Measurements from ENCODE around the gene POU6F2.
A peak's percentile ranks its signal among the peaks of the same experiment; 100 is the strongest.

Gene POU6F2

DNA sequence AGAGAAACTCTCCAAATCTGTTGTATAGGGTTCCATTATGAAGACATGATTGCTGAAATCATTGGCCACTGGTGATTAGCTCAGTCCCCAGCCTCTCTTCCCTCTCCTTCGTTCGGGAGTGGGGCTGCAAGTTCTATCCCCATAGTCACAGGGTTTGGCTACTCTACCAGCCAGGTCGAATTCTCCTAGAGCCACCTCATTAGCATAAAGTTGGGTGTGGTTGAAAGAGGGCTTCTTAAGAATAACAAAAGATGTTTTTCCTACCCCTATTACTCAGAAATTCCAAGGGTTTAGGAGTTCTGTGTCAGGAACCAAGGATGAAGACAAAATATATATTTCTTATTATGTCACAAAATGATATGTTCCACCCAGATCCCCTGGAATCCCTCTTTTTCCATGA, 422.3 kb downstream of the POU6F2 start:
- DNase-seq (ENCODE audit: low read depth in 2 of 2) = no peak

DNA sequence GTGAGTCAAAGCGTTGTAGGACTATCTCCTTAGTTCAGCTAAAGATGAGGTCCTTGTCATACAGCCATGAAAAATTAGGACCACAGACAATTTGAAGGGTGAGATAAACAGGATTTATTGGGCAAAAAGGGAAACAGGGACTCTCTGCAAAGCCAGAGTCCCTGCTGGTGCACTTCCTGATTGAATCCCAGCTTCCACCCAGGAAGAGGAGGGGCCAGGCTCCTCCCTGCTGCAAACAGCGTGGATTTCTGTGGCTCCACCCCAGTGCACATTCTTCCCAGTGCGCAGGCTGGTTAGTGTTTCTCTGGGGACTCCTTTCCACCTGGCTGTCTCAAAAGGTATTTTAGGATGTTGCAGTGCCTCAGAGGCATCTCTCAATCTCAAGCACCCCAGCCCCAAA, 423.1 kb downstream of the POU6F2 start:
- no peak for DNase-seq (ENCODE audit: low read depth in 2 of 2)

DNA sequence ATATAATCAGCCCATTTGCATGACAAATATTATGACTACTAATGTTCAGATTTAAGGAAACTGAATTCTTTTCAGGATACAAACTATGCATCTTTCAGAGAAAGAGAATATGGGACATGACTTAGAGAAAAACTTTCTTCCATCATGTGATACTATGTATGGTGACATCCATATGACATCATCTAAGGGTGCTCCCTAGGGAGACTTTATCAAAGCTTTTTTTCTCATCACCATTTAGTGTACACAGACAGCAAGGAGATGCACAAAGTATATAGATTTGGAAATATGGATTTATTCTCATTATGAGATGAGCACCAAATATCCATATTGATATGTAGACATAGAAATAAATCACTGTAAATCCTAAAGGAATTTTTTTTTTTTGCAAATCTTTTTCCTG, 424.3 kb downstream of the POU6F2 start:
- DNase-seq (ENCODE audit: low read depth in 2 of 2) = no peak

DNA sequence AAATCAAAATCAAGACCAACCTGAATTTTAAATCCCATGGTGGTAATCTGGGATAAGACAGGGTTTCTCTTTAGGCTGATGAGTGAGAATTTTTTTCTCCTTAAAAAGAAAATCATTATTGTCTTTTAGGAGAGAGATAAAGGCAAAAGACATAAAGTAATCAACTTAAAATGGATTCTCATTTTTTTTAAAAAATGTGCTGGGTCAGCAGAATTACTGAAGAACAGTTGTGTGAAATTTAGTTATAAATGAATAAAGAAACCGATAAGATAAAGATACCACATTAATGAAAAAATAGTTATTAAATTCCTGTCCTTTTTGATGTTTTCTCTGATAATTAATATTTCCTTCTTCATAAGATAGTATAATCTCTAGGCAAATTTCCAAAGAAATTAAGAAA, 427.2 kb downstream of the POU6F2 start:
- DNase-seq (ENCODE audit: low read depth in 2 of 2) = no peak

DNA sequence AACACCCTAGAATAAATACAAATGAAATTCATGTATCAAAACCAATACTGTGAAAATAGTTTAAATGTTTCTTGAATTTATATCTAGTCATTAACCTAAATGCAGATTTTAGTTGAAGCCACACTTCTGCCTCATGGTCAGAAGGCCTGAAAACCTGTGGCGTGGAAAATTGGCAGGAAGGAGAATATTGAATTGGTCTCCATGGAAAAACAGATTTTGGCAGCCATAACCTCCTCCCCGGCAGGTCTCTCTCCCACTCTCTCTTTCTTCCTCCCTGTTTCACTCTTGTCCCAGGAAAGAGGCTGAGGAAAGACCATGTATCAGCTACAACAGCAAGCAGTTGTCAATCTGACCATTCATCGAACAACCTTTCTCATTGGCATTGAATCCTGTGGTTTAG, 427.9 kb downstream of the POU6F2 start:
- DNase-seq (ENCODE audit: low read depth in 2 of 2) = no peak

DNA sequence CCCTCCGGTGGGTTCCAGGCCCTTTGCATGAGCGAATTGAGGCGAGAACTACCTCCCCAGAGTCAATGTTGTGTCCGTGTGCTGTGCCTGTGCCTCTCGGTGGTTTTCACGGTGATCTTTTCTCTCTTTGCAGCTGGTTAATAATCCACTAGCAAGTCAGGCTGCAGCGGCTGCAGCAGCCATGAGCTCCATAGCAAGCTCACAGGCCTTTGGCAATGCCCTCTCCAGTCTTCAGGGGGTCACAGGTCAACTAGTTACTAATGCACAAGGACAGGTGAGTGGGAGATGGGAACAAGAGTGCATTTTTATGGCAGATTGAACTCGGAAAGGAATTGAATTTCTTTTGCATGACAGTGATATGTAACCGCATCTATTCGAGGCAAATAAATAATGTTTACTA, 428.8 kb downstream of the POU6F2 start:
- DNase-seq (ENCODE audit: low read depth in 2 of 2) = no peak

DNA sequence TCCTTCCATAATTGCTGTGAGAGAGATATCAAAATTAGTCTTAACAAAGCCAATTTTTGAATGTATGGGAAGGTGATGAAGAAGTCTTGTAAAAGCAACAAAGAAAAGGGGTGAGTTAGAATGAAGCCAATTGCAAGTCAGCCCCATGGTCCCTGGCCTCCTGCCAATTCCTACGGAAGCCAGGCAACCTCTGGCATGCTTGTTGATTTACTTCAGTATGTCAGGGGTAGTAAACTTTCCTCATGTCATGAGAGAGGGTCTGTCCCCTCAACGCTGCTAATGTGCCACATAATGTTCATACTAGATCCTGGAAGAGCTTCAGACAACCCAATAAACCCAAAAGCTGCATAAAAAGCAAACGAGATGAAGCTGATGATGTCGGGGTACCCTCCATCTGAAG, 429.4 kb downstream of the POU6F2 start:
- no peak for DNase-seq (ENCODE audit: low read depth in 2 of 2)

DNA sequence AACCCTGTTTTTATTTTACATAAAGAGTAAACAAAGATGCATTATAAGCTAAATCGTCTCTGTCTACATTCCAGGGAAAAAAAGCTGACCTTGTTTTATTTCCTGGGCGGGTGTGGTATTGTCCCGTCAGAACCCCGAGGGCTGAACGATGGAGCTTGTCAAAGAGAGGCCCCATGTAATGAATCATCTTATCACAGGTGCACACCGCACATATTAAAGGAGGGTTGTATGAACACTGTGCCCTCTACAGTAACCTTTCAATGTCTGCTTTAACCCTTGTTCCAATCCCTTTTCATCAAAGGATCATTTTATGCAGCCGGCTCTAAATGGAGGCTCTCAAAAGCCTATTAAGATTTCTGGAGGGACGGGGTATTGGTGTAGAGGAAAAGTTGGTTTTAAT, 430.0 kb downstream of the POU6F2 start:
- no peak for DNase-seq (ENCODE audit: low read depth in 2 of 2)

DNA sequence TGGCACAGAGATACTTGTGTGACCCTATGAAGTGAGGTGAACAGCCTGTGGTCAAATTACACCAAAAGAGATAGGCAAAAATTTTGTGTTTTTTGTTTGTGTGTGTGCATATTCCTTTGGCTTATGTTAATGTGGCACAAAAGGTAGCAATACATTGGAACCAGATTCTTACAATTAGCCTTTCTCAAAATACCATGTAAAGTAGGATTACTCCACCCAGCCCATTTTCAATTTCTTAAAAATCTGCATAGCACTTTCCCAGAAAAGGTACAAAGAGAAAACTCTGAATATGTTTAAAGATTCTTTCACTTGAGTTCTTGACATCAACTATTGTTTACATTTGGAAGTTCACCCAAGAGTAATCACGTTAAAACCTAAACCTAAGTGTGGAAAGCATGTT, 431.2 kb downstream of the POU6F2 start:
- no peak for DNase-seq (ENCODE audit: low read depth in 2 of 2)

DNA sequence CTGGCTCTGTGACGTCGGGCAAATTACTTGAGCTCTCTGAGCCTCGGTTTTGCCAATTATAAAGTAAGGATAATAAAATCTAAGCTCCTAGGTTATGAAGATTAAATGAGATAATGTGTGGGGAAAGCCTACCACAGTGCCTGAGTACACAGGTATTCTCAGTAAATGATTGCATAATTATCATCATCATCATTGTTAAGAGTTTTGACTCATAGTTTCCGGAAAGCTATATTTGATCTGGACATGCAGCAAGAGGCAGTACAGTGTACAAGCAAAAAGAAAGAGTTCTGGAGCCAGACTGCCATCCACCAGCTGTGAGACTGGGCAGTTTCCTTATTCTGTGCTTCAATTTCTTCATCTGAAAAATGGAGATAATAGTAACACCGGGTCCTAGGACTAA, 432.9 kb downstream of the POU6F2 start:
- no peak for DNase-seq (ENCODE audit: low read depth in 2 of 2)

DNA sequence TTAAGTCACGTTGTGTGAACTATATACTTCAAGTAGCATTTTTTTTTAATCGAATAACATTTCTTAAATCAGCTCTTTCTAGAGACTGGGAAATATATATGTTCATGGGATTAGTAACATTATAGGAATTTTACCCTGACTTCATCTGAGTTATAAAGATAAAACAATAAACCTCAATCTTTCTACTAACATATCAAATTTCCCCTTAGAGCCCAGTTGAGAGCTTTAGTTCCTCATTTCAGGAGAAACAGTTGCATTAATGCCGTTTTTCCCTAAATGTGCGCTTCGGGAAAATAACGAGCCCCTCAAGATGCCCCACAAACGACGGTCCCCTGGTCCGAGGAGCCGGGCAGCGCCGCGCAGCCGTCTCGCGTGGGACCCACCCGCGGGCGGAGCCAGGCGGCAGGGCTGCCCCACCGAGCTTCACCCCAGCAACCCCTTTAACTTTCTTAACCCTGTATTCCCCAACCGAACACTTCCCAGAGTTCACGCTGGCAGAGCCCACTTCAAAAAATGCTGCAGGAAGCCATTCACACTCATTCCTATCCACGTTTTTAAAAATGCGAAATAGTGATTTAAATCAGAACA, 436.0 kb downstream of the POU6F2 start:
- no peak for DNase-seq (ENCODE audit: low read depth in 2 of 2)

DNA sequence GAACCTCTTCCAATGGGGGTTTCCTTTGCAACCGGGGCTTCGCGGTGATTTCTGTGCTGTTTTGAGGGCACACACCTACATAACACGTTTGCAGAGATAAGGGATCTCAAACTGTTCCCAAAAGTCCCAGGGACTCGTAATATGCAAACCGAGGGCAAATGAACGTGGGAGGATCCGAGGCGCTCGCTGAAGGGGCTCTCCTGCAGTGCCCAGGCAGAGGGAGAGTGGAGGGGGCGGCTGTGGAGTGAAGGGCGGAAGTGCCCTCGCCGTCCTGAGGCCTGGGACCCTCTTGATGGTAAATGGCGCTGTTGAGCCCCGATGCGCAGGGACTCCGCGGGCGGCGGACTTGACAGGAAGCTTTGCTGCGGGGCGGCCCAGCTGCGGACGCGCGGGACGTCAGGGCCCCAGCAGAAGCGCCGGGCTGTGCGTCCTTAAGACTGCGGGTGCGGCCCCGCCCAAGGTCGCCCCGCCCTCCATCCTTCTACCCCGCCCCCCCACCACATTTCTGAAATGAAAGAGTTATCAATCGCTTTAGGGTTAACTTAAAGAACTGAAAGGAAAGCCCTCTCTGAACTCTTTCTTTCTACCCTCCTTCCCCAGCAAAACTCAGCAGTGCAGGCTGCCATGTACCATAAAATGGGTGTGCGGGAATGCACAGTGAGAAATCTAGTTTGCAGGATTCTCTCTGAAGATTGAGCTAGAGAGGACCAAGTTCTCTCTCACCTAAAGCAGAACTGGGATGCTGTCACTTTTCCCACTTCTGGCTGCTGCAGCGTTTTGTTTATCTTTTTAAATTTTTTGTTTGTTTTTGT, 436.7 kb downstream of the POU6F2 start:
- DNase-seq (ENCODE audit: low read depth in 2 of 2) = peak; percentile 1 to 21

DNA sequence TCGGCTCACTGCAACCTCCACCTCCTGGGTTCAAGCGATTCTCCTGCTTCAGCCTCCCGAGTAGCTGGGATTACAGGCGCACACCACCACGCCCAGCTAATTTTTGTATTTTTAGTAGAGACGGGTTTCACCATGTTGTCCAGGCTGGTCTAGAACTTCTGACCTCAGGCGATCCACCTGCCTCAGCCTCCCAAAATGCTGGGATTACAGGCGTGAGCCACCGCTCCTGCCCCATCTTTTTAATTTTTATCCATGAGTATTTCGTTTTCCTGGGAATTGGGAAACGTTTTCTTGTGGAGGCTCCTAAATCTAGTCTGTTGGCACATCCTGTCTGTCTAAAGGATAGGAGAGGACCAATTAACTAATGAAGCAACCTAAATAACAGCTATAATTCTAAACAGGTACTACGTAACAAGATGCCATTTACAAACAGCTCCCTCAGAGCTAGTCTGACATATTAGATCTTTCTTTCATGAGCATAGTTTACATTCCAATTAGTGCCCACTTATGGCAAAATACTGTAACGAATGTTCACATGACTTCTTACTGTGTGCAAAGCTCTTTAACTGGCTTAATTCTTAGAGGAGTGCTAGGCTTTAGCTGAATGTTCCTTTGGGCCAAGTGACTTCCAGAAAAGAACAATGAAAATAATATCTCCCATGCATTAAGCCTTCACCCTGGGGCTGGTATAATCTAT, 437.5 kb downstream of the POU6F2 start:
- DNase-seq (ENCODE audit: low read depth in 2 of 2) = no peak

DNA sequence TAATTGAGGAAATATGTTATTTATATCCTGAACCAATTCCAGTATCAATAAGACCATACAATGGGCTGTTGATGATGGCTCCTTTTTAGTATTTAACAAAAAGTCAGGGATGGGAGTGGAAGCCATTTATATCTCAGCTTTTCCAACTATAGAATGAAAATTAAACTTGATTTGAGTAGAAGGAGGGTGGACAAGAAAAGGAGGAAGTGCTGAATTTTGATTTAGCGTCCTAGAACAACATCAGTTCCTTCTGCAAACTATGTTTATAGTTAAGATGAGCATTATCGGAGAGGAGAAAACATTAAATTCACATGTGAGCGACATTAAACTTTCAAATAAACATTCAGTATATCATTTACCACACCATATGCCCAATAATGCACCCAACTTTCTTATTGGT, 439.2 kb downstream of the POU6F2 start:
- DNase-seq (ENCODE audit: low read depth in 2 of 2) = no peak

DNA sequence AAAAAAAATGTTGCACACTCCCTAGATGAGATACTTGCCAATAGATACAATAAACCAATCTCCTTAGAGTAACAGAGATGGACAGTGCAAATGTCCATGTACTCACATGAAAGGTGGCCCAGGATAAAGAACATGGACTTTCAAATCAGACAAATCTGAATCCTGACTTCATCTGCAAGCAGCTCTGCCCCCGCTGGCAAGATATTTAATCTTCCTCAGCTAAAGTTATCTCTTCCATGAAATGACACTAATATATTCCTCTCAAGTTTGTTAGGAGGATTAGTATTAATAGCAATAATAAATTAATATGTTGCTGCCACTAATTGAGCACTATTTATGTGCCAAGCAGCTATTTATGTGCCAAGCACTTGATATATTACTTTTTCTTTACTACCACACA, 439.9 kb downstream of the POU6F2 start:
- no peak for DNase-seq (ENCODE audit: low read depth in 2 of 2)

DNA sequence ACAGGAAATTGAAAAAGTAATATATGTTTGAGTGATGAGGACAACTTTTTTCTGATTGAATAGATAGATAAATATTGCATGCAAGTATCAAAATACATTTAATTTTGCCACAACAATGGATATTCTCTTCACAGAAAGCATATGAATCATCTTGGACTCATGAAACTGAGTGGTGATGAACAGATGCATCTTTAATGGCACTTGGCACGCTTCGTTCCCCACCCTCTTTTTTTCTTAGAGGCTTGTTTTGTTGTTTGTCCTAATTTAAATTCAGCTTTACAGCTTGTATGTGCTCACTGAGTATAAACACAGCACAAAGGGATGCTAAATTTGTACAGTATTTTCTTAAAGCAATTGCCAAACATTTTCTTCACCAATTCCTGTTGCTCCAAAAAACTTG, 443.5 kb downstream of the POU6F2 start:
- no peak for DNase-seq (ENCODE audit: low read depth in 2 of 2)

DNA sequence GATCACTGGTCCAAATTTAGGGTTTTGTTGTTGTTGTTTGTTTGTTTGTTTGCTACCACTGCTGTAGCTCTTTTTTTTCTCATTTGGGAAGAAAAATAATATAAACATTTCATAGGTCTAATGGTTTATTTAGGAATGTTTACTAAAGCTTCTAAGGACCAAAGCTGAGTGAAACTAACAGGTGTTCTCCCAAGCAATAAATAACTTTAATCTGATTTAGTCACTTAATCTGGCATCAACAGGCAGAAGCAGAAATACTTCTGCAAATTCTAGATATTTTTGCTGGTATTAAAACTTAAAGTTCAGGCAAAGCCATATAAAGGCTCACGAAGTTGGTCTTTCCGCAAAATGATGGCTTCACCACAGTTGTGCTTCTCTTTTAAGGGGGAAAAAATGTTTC, 444.0 kb downstream of the POU6F2 start:
- no peak for DNase-seq (ENCODE audit: low read depth in 2 of 2)

DNA sequence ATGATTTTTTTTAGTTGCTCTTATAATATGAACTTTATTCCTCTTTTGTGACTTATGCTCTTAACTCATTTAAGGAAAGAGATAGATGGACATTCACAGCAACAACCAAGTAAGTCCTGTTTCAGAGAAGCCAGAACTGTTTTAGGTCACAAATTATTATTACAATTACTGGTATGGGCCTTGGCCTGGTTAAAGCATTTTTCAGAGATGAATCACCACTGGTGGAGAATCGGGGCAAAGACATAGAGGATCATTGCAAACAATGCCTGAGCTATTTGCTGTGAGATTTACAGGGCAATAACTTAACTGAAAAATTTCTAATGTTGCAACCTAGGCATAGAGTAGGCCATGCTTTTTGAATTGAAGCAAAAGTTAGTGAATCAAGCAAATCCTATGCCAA, 450.5 kb downstream of the POU6F2 start:
- DNase-seq (ENCODE audit: low read depth in 2 of 2) = no peak

DNA sequence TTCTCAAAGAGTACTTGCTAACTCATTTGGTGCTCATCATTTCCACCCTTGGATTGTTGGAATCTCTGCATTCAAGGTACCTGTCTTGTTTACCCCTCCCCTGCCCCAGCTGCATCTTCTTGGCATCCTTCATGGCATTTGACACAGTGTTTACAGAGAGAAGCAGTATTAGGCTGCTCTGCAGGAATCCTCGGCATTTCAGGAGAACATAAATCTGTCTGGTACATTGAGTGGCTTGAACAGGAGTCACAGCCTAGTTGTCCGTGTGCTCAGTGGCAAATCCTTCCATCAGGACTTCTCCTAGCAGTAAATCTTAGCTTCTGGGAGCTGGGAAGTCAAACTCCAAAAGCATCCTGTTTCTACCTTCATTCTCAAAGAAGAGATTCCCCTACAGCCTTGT, 451.7 kb downstream of the POU6F2 start:
- no peak for DNase-seq (ENCODE audit: low read depth in 2 of 2)

DNA sequence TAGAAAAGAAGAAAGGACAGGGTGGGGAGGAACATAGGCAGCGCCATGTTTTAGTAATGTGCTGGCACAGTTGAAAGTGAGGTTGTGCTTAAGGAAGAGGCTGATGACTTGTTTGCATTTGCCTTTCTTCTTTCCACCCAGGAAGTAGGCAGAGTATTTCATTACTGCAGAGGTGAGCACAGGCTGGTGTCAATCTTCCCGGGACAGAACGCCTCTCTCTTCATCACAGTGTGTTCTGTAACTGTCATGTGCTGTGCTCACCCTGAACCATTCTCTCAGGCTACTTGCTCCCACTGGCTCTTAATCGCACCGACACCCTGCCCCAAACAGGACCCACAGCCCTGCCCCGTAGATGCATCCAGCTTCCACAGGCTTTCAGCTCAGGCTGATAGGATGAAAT, 452.7 kb downstream of the POU6F2 start:
- no peak for DNase-seq (ENCODE audit: low read depth in 2 of 2)

DNA sequence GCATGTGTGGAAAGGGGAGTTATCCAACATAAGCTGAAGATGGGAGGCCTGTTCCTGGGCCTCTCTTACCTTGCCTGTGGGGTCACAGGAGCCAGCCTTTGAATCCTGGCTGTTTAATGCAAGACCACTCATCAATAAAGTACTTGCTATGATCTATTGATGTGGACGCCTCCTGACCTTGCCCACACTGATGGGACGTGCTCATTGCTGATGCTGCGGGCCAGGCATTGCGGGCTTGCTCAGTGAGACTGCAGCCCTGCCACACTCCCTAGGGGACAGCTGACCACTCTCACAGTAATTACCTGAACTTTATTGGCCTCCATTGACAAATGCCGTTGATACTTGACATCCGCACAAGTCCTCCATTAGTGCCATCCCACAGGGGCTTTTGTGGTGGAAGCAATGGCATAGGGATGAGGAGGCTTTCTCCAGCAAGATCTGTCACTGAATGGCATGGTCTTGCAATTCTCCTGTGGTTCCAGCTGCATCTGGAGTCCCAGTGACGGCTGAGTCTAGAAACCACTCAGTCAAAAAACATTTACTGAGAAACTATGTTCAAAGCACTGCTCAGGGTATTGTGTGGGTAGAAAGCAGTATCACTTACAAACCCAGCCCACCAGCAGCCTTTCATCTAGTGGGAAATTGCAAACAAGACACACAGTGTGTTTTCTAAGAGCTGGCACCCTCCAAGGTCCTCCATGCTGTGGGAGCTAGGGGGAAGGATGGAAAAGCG, 453.4 kb downstream of the POU6F2 start:
- DNase-seq (ENCODE audit: low read depth in 2 of 2) = no peak

DNA sequence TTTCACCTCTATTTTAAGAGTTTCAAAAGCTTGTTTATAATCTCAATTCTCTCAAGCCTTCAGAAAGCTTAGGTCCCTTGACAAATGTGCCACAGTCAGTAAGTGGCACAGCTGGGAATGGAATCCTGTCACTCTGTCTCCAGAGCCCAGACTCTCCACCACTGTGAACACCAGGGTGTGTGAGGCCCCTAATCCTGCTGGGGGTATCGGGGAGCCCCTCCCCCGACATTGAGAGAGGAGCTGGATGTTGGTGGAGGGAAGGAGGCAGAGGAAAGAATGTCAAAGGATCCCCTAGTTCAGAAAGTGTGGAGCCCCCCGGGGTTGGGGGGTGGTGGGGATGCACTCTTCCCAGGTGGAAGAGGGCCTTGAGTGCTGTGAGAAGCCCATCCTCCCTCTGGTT, 454.7 kb downstream of the POU6F2 start:
- DNase-seq (ENCODE audit: low read depth in 2 of 2) = no peak

All from stimulated activated CD4-positive, alpha-beta T cell treated with anti-CD3 and anti-CD28 coated beads, Interleukin-1b, Interleukin-23, amount 100 ng/mL, for 4 hours (primary cell).